ENCODE measurements around the gene MGLL. TPM values are rescaled to one million over a fixed set of nuclear protein-coding genes. Genes with fewer than 3 reads are reported as not detected.

The MGLL gene
- total and polyA plus RNA-seq, 2 experiments from 2014 or later: 58.7 to 184 TPM

- Histone ChIP-seq H4K20me1 (ENCODE audit: insufficient read depth) (no peaks in the 10 kb centered on the region), H3K4me2 (ENCODE audit: unreplicated experiment) (peak overlapping the region; percentile 4), H3K9ac (peak overlapping the region; percentile 36; the same call in 1 of the 2 replicates), H3F3A (ENCODE audit: insufficient read depth) (peaks cover 30% of the 10 kb centered on the region), H3K27ac (peak overlapping the region; percentile 68), H2AFZ (no peak overlapping the region), H3K79me2 (ENCODE audit: insufficient read depth) (peaks cover 73% of the 10 kb centered on the region), H3K9me3 (ENCODE audit: low read depth) (no peaks in the 10 kb centered on the region), H3K4me3 (no peak overlapping the region), H3K4me1 (ENCODE audit: insufficient read depth) (peaks cover 39% of the 10 kb centered on the region), H3K9me2 (ENCODE audit: insufficient read depth) (no peaks in the 10 kb centered on the region), H3K36me3 (ENCODE audit: low read depth) (peaks cover 6% of the 10 kb centered on the region; the same call in 1 of the 2 replicates), H3K27me3 (replicated peaks; ENCODE audit: insufficient read depth) (no peaks in the 10 kb centered on the region)
- TF ChIP-seq EZH2 (IDR thresholded peaks at IDR 0.05; ENCODE audit: insufficient read depth, poor library complexity, severe bottlenecking) (no peak), EZH2phosphoT487 (IDR thresholded peaks at IDR 0.05; ENCODE audit: insufficient read depth, low read depth) (no peak)
- peak; percentile 83 for DNase-seq
- WGBS, 2 experiments (ENCODE audit: low coverage in 1 of 2, low lambda C conversion rate in 2 of 2, missing lambda C conversion rate in 2 of 2): 45 to 46% methylated on average over 18 of the region's 18 CpGs
- in situ Hi-C loops (cut with MboI): no loop called here
Measured at GRCh38 chr3:127792541-127793292, 29.6 kb downstream of the MGLL start.

- H3K4me2 ChIP-seq (ENCODE audit: unreplicated experiment): peak overlapping the region; percentile 12
- H3K79me2 ChIP-seq (ENCODE audit: insufficient read depth): peaks cover 64% of the 10 kb centered on the region
- peak; percentile 56 for DNase-seq
- no peaks in the 10 kb centered on the region for H3K9me2 ChIP-seq (ENCODE audit: insufficient read depth)
- 75 to 76% methylated on average over 8 to 9 of the region's 9 CpGs for WGBS, 2 experiments (ENCODE audit: low coverage in 1 of 2, low lambda C conversion rate in 2 of 2, missing lambda C conversion rate in 2 of 2)
- H4K20me1 ChIP-seq (ENCODE audit: insufficient read depth): no peaks in the 10 kb centered on the region
- peak overlapping the region; percentile 68 for H3K27ac ChIP-seq
- peak overlapping the region; percentile 0; the same call in 1 of the 2 replicates for H3K9ac ChIP-seq
- peaks cover 6% of the 10 kb centered on the region; the same call in 1 of the 2 replicates for H3K36me3 ChIP-seq (ENCODE audit: low read depth)
- no peak overlapping the region for H2AFZ ChIP-seq
- H3K4me3 ChIP-seq: no peak overlapping the region
- peaks cover 30% of the 10 kb centered on the region for H3F3A ChIP-seq (ENCODE audit: insufficient read depth)
- no peaks in the 10 kb centered on the region for H3K27me3 ChIP-seq (replicated peaks; ENCODE audit: insufficient read depth)
- peaks cover 47% of the 10 kb centered on the region for H3K4me1 ChIP-seq (ENCODE audit: insufficient read depth)
- in situ Hi-C loops (cut with MboI): no loop called here
- TF ChIP-seq EZH2phosphoT487 (IDR thresholded peaks at IDR 0.05; ENCODE audit: insufficient read depth, low read depth): no peak
- no peak for TF ChIP-seq EZH2 (IDR thresholded peaks at IDR 0.05; ENCODE audit: insufficient read depth, poor library complexity, severe bottlenecking)
- H3K9me3 ChIP-seq (ENCODE audit: low read depth): no peaks in the 10 kb centered on the region
Measured at GRCh38 chr3:127791221-127791913, 30.9 kb downstream of the MGLL start.

- H3K4me2 ChIP-seq (ENCODE audit: unreplicated experiment): peak overlapping the region; percentile 12
- H3K9ac ChIP-seq: peak overlapping the region; percentile 0; the same call in 1 of the 2 replicates
- no peaks in the 10 kb centered on the region for H3K9me3 ChIP-seq (ENCODE audit: low read depth)
- H3K4me3 ChIP-seq: no peak overlapping the region
- in situ Hi-C loops (cut with MboI): no loop called here
- peaks cover 47% of the 10 kb centered on the region for H3K4me1 ChIP-seq (ENCODE audit: insufficient read depth)
- H3F3A ChIP-seq (ENCODE audit: insufficient read depth): peaks cover 30% of the 10 kb centered on the region
- no peaks in the 10 kb centered on the region for H4K20me1 ChIP-seq (ENCODE audit: insufficient read depth)
- peaks cover 6% of the 10 kb centered on the region; the same call in 1 of the 2 replicates for H3K36me3 ChIP-seq (ENCODE audit: low read depth)
- H3K9me2 ChIP-seq (ENCODE audit: insufficient read depth): no peaks in the 10 kb centered on the region
- H3K27ac ChIP-seq: peak overlapping the region; percentile 68
- TF ChIP-seq EZH2 (IDR thresholded peaks at IDR 0.05; ENCODE audit: insufficient read depth, poor library complexity, severe bottlenecking): no peak
- TF ChIP-seq EZH2phosphoT487 (IDR thresholded peaks at IDR 0.05; ENCODE audit: insufficient read depth, low read depth): no peak
- no peak for DNase-seq
- peaks cover 68% of the 10 kb centered on the region for H3K79me2 ChIP-seq (ENCODE audit: insufficient read depth)
- H3K27me3 ChIP-seq (replicated peaks; ENCODE audit: insufficient read depth): no peaks in the 10 kb centered on the region
- no peak overlapping the region for H2AFZ ChIP-seq
- 94 to 96% methylated on average over 7 of the region's 7 CpGs for WGBS, 2 experiments (ENCODE audit: low coverage in 1 of 2, low lambda C conversion rate in 2 of 2, missing lambda C conversion rate in 2 of 2)
Measured at GRCh38 chr3:127790882-127791183, 31.5 kb downstream of the MGLL start.

- Histone ChIP-seq H3K9ac (no peak overlapping the region), H3K79me2 (ENCODE audit: insufficient read depth) (peaks cover 69% of the 10 kb centered on the region), H3F3A (ENCODE audit: insufficient read depth) (peaks cover 30% of the 10 kb centered on the region), H3K27ac (no peak overlapping the region), H3K9me3 (ENCODE audit: low read depth) (no peaks in the 10 kb centered on the region), H3K9me2 (ENCODE audit: insufficient read depth) (no peaks in the 10 kb centered on the region), H3K27me3 (replicated peaks; ENCODE audit: insufficient read depth) (no peaks in the 10 kb centered on the region), H3K4me3 (no peak overlapping the region), H4K20me1 (ENCODE audit: insufficient read depth) (no peaks in the 10 kb centered on the region), H3K4me1 (ENCODE audit: insufficient read depth) (peaks cover 47% of the 10 kb centered on the region), H3K36me3 (ENCODE audit: low read depth) (peaks cover 6% of the 10 kb centered on the region; the same call in 1 of the 2 replicates), H3K4me2 (ENCODE audit: unreplicated experiment) (no peak overlapping the region), H2AFZ (no peak overlapping the region)
- 98% methylated on average over 19 of the region's 19 CpGs for WGBS, 2 experiments (ENCODE audit: low coverage in 1 of 2, low lambda C conversion rate in 2 of 2, missing lambda C conversion rate in 2 of 2)
- no peak for DNase-seq
- TF ChIP-seq EZH2phosphoT487 (IDR thresholded peaks at IDR 0.05; ENCODE audit: insufficient read depth, low read depth): no peak
- no peak for TF ChIP-seq EZH2 (IDR thresholded peaks at IDR 0.05; ENCODE audit: insufficient read depth, poor library complexity, severe bottlenecking)
- in situ Hi-C loops (cut with MboI): no loop called here
Measured at GRCh38 chr3:127789990-127790881, 32.1 kb downstream of the MGLL start.
